Fibroblast of villous mesenchyme (primary cell): ENCODE data around the gene SLC35D2. TPM values are rescaled to one million over a fixed set of nuclear protein-coding genes. Genes with fewer than 3 reads are reported as not detected.
"Not testable (repeated sequence)": the region's sequence is repeated elsewhere in the genome, so short reads cannot be mapped to it uniquely, and the experiment has no call there.

Source experiments
- DNase-seq: peaks from one replicate; pipeline ENCODE4 v3.0.0-alpha.2; 2010; ENCODE audit warnings: low read depth
- H3K4me3 ChIP-seq: 2 replicates; pipeline ENCODE4 v1.5.1; 2011; ENCODE audit warnings: low read depth, mild to moderate bottlenecking, low read length
- total RNA-seq: library from RNA; depleted of rRNA; stranded (reverse); fragments of >200 nt; gene quantifications from 2 replicates; pipeline ENCODE4 v1.2.3, GENCODE V29; 2012
- TF ChIP-seq, protein P1 (sequence below): IDR thresholded peaks from 2 replicates; pipeline ENCODE4 v1.5.1; 2012; ENCODE audit warnings: low read depth, mild to moderate bottlenecking, low read length; ENCODE audit not compliant: insufficient read depth

SLC35D2 gene
- total RNA-seq, 1 donor, result 19.0 TPM

DNA sequence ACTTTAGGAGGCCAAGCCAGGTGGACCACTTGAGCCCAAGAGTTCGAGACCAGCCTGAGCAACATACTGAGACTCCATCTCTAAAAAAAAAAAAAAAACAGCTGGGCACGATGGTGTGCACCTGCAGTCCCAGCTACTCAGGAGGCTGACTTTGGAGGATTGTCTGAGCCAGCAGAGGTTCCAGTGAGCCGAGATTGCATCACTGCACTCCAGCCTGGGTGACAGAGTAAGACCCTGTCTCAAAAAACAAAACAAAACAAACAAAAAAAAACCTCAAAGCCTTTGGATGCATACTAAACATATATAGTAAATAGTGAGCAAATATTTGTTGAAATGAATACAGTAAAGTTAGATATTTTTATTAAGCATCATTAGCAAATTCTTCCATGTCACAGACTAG is 5.3 kb downstream of the SLC35D2 start:
- DNase-seq, result no peak
- H3K4me3 ChIP-seq, result no peak overlapping the region
- TF ChIP-seq, protein P1, sequence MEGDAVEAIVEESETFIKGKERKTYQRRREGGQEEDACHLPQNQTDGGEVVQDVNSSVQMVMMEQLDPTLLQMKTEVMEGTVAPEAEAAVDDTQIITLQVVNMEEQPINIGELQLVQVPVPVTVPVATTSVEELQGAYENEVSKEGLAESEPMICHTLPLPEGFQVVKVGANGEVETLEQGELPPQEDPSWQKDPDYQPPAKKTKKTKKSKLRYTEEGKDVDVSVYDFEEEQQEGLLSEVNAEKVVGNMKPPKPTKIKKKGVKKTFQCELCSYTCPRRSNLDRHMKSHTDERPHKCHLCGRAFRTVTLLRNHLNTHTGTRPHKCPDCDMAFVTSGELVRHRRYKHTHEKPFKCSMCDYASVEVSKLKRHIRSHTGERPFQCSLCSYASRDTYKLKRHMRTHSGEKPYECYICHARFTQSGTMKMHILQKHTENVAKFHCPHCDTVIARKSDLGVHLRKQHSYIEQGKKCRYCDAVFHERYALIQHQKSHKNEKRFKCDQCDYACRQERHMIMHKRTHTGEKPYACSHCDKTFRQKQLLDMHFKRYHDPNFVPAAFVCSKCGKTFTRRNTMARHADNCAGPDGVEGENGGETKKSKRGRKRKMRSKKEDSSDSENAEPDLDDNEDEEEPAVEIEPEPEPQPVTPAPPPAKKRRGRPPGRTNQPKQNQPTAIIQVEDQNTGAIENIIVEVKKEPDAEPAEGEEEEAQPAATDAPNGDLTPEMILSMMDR, result no peak

DNA sequence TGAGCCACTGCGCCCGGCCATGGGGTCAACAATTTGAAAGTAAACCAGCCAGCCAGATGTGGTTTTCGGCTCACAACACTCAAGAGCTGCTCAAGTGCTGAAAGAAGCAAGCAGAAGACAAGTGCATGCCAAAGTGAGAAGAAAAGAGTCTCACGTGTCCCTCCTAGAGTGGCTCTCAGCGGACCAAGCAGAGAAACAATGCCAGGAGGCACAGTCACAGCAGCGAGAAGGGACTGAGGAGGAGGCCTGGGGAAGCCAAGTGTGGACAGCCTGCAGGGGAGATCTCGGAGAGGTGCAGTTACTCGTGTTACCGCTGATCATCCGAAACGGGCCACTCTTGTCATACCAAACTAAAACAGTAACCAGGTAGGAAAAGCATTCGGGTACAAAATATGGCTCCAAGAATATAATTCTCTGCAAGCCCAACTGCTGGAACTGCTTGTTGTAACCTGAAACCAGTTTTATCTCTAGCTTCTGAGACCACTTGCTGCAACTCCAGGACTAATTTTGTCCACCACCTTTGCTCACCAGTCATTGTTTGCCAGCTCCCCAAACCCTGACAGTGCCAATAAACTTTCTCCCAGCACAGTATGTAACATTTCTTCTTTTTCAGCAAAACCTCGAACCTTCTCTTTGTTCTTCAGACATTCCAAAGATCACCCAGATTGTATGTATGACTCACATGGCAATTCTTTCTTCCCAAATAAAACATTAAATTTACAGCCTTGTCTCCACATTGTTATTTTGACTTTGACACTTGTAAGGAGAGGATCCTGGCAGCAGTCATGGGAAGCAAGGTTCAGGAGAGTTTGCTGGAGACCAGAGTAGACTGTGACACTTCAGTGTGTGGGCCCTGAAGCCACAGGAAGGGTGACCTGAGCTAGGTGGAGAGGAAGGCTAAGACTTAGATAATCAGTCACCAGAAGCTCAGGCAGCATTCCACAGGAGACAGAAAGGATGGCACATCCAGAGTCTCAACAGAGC is 6.3 kb downstream of the SLC35D2 start:
- TF ChIP-seq, protein P1, result no peak
- peak; percentile 48 for DNase-seq
- H3K4me3 ChIP-seq, result no peak overlapping the region

DNA sequence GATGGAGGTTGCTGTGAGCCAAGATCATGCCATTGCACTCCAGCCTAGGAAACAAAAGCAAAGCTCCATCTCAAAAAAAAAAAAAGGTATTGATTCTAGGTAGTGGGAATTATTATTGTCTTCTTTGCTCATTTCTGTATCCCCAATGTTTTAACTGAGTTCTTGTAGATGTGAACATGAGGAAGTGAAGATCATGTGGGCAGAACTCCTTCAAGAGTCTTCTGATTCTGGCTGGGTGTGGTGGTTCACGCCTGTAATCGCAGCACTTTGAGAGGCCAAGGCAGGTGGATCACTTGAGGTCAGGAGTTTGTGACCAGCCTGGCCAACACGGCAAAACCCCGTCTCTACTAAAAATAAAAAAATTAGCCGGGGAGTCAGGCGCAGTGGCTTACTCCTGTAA is 8.0 kb downstream of the SLC35D2 start:
- not testable (repeated sequence) for H3K4me3 ChIP-seq, DNase-seq

GRCh38 chr9:96367943-96368342 is 15.6 kb downstream of the SLC35D2 start:
- TF ChIP-seq, protein P1, result no peak
- H3K4me3 ChIP-seq, result no peak overlapping the region
- no peak for DNase-seq

- no peak overlapping the region for H3K4me3 ChIP-seq
- TF ChIP-seq, protein P1, result no peak
- no peak for DNase-seq
Measured at GRCh38 chr9:96363175-96363967, 20.1 kb downstream of the SLC35D2 start.

GRCh38 chr9:96362119-96362518 is 21.4 kb downstream of the SLC35D2 start:
- not testable (repeated sequence) for DNase-seq, H3K4me3 ChIP-seq

- TF ChIP-seq, protein P1, result no peak
- no peak overlapping the region for H3K4me3 ChIP-seq
- DNase-seq, result no peak
Measured at GRCh38 chr9:96361668-96362067, 21.8 kb downstream of the SLC35D2 start.
